Measurements from ENCODE around the gene NCAPG.

Gene NCAPG

DNA sequence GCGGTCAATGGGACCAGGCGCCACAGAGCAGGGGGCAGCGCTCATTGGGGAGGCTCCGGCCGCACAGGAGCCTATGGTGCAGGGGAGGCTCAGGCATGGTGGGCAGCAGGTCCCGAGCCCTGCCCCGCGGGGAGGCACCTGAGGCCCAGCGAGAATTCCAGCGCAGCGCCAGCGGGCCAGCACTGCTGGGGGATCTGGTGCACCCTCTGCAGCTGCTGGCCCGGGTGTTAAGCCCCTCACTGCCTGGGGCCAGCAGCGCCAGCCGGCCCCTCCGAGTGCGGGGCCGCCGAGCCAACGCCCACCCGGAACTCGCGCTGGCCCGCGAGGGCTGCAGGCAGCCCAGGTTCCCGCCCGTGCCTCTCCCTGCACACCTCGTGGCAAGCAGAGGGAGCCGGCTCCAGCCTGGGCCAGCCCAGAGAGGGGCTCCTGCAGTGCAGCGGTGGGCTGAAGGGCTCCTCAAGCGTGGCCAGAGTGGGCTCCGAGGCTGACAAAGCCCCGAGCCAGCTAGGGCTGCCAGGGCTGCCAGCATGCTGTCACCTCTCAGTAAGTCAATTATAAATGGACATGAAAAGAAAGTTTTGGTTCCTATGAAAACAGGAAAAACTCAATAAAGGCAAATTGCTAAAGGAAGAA, 43.8 kb upstream of the NCAPG start:
- H3K9ac ChIP-seq (ENCODE audit: low read depth, low read length, poor library complexity, severe bottlenecking), result no peak overlapping the region
- no peaks in the 10 kb centered on the region for H4K20me1 ChIP-seq (ENCODE audit: insufficient read depth, low read length, poor library complexity, severe bottlenecking)
- no peaks in the 10 kb centered on the region for H3K27me3 ChIP-seq (ENCODE audit: insufficient read depth, low read length, poor library complexity, severe bottlenecking)
- no peaks in the 10 kb centered on the region for H3K9me3 ChIP-seq (ENCODE audit: insufficient read depth, low read depth, low read length)
- peaks cover 5% of the 10 kb centered on the region for H3K4me1 ChIP-seq (ENCODE audit: insufficient read depth, low read length, poor library complexity, severe bottlenecking)
- H3F3A ChIP-seq (ENCODE audit: low read depth), result no peaks in the 10 kb centered on the region
- H3K79me2 ChIP-seq (ENCODE audit: insufficient read depth, low read length), result no peaks in the 10 kb centered on the region
- H3K9me2 ChIP-seq (replicated peaks; ENCODE audit: low read depth, low read length), result no peaks in the 10 kb centered on the region
- no peak overlapping the region for H3K4me3 ChIP-seq (ENCODE audit: low read length, poor library complexity, severe bottlenecking)
- TF ChIP-seq, protein P1, sequence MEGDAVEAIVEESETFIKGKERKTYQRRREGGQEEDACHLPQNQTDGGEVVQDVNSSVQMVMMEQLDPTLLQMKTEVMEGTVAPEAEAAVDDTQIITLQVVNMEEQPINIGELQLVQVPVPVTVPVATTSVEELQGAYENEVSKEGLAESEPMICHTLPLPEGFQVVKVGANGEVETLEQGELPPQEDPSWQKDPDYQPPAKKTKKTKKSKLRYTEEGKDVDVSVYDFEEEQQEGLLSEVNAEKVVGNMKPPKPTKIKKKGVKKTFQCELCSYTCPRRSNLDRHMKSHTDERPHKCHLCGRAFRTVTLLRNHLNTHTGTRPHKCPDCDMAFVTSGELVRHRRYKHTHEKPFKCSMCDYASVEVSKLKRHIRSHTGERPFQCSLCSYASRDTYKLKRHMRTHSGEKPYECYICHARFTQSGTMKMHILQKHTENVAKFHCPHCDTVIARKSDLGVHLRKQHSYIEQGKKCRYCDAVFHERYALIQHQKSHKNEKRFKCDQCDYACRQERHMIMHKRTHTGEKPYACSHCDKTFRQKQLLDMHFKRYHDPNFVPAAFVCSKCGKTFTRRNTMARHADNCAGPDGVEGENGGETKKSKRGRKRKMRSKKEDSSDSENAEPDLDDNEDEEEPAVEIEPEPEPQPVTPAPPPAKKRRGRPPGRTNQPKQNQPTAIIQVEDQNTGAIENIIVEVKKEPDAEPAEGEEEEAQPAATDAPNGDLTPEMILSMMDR (conservative IDR thresholded peaks at IDR 0.05; ENCODE audit: low read length), result no peak
- H3K36me3 ChIP-seq (ENCODE audit: insufficient read depth, low read length), result no peaks in the 10 kb centered on the region
- no peak overlapping the region for H3K4me2 ChIP-seq (ENCODE audit: low read depth, low read length, poor library complexity, severe bottlenecking)
- H2AFZ ChIP-seq (ENCODE audit: low read length), result no peak overlapping the region

DNA sequence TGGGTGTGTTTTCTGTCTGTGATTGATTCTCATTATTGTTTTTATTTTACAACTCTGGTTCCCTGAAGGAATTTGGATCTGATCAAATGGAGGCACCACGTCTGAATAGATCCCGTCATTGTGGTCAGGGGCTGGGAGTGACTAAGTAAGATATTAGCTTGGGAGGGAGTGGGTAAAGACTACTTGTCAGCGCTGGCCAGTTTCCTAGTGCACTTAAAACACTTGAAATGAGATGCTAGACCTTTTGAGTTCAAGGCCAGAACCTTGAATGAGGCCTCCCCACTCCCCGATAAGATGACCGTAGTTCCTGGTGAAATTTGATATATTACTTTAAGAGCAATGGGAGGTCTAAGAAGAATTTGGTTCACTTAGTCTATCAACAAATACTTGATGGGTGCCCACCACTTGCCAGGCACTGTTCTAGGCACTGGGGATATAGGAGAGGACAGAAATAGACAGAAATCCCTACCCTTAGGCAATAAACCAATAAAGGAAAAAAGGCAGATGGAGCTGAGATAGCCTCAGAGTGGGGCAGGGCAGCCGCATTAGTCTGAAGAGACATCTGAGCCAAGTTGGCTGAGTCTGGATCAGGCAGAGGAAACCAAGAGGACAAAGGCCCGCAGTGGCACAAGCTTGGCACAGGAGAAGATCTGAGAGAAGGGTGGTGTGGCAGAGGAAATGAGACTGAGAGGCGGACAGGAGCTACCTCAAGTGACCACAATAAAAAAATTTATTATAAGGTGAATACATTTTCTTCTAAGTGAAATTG, 41.2 kb upstream of the NCAPG start:
- no peaks in the 10 kb centered on the region for H3K36me3 ChIP-seq (ENCODE audit: insufficient read depth, low read length)
- no peaks in the 10 kb centered on the region for H3K79me2 ChIP-seq (ENCODE audit: insufficient read depth, low read length)

DNA sequence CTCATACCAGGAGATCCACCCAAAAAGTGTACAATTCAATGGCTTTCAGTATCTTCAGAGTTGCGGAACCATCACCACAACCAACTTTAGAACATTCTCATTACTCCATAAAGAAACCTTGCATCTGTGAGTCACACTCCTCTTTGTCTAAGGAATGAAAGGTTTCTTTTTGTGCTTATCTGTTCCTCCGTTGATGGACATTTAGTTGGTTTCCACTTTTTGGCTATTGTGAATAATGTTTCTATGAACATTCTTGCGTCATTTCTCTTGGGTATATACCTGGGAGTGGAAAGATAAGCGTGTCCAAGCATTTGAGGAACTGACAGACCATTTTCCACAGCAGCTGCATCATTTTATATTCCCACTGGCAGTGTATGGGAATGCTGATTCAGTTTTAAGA, 39.9 kb upstream of the NCAPG start:
- Histone ChIP-seq H2AFZ (ENCODE audit: low read length) (no peak overlapping the region), H3K4me1 (ENCODE audit: insufficient read depth, low read length, poor library complexity, severe bottlenecking) (no peaks in the 10 kb centered on the region), H3K9me2 (replicated peaks; ENCODE audit: low read depth, low read length) (no peaks in the 10 kb centered on the region), H3F3A (ENCODE audit: low read depth) (no peaks in the 10 kb centered on the region), H3K4me2 (ENCODE audit: low read depth, low read length, poor library complexity, severe bottlenecking) (no peak overlapping the region), H3K79me2 (ENCODE audit: insufficient read depth, low read length) (no peaks in the 10 kb centered on the region), H3K27me3 (ENCODE audit: insufficient read depth, low read length, poor library complexity, severe bottlenecking) (no peaks in the 10 kb centered on the region), H3K4me3 (ENCODE audit: low read length, poor library complexity, severe bottlenecking) (no peak overlapping the region), H4K20me1 (ENCODE audit: insufficient read depth, low read length, poor library complexity, severe bottlenecking) (no peaks in the 10 kb centered on the region), H3K9me3 (ENCODE audit: insufficient read depth, low read depth, low read length) (no peaks in the 10 kb centered on the region), H3K36me3 (ENCODE audit: insufficient read depth, low read length) (no peaks in the 10 kb centered on the region), H3K9ac (ENCODE audit: low read depth, low read length, poor library complexity, severe bottlenecking) (no peak overlapping the region)
- no peak for TF ChIP-seq EZH2phosphoT487 (IDR thresholded peaks at IDR 0.05; ENCODE audit: borderline replicate concordance)
- TF ChIP-seq, protein P1 (conservative IDR thresholded peaks at IDR 0.05; ENCODE audit: low read length), result no peak

More for the DNA sequence above, 41.2 kb upstream of the NCAPG start:
- Histone ChIP-seq H3F3A (ENCODE audit: low read depth) (no peaks in the 10 kb centered on the region), H3K9me3 (ENCODE audit: insufficient read depth, low read depth, low read length) (no peaks in the 10 kb centered on the region), H3K27me3 (ENCODE audit: insufficient read depth, low read length, poor library complexity, severe bottlenecking) (no peaks in the 10 kb centered on the region), H3K9me2 (replicated peaks; ENCODE audit: low read depth, low read length) (no peaks in the 10 kb centered on the region), H3K4me2 (ENCODE audit: low read depth, low read length, poor library complexity, severe bottlenecking) (no peak overlapping the region), H3K4me3 (ENCODE audit: low read length, poor library complexity, severe bottlenecking) (no peak overlapping the region), H2AFZ (ENCODE audit: low read length) (no peak overlapping the region), H3K9ac (ENCODE audit: low read depth, low read length, poor library complexity, severe bottlenecking) (no peak overlapping the region), H4K20me1 (ENCODE audit: insufficient read depth, low read length, poor library complexity, severe bottlenecking) (no peaks in the 10 kb centered on the region), H3K4me1 (ENCODE audit: insufficient read depth, low read length, poor library complexity, severe bottlenecking) (peaks cover 5% of the 10 kb centered on the region)
- TF ChIP-seq, protein P1 (conservative IDR thresholded peaks at IDR 0.05; ENCODE audit: low read length), result no peak

Measured in Loucy (cell line).